GM23338 (cell line): ENCODE data around the gene OSBPL10. TPM values are rescaled to one million over a fixed set of nuclear protein-coding genes. Genes with fewer than 3 reads are reported as not detected.

Experiments
- ATAC-seq: fragments of 200-7000 bp; cut with Tn5 transposase; 3 replicates; pipeline ENCODE4 v1.9.1; 2020
- DNase-seq: peaks from one replicate; pipeline ENCODE4 v3.0.0-alpha.2; 2015; ENCODE audit warnings: low spot score
- H2AFZ ChIP-seq: fragments of 200-600 bp; sonication (generic); 2 replicates; pipeline ENCODE4 v1.8.0; 2016; ENCODE audit warnings: antibody characterized with exemption, mild to moderate bottlenecking, moderate library complexity
- H3F3A ChIP-seq: fragments of 200-600 bp; sonication (generic); replicated peaks from 2 replicates; pipeline ENCODE4 v1.8.0; 2017; ENCODE audit warnings: antibody characterized with exemption, mixed run types, low read depth
- H3K27ac ChIP-seq: fragments of 200-600 bp; sonication (generic); 2 replicates; pipeline ENCODE4 v1.6.1; 2016; ENCODE audit warnings: low read depth
- H3K27me3 ChIP-seq: fragments of 200-600 bp; sonication (generic); 2 replicates; pipeline ENCODE4 v1.8.0; 2016; ENCODE audit warnings: mild to moderate bottlenecking, mixed run types, moderate library complexity; ENCODE audit not compliant: insufficient read depth
- H3K36me3 ChIP-seq: fragments of 200-600 bp; sonication (generic); 2 replicates; pipeline ENCODE4 v1.8.0; 2016; ENCODE audit warnings: mild to moderate bottlenecking; ENCODE audit not compliant: insufficient read depth
- H3K4me1 ChIP-seq: fragments of 200-600 bp; sonication (generic); 2 replicates; pipeline ENCODE4 v1.8.0; 2016; ENCODE audit warnings: mild to moderate bottlenecking, moderate library complexity; ENCODE audit not compliant: insufficient read depth
- H3K4me2 ChIP-seq: fragments of 200-600 bp; sonication (generic); 2 replicates; pipeline ENCODE4 v1.7.1; 2017; ENCODE audit warnings: mixed run types
- H3K4me3 ChIP-seq: fragments of 200-600 bp; sonication (generic); 2 replicates; pipeline ENCODE4 v1.6.1; 2016; ENCODE audit warnings: mixed run types
- H3K79me2 ChIP-seq: fragments of 200-600 bp; sonication (generic); replicated peaks from 2 replicates; pipeline ENCODE4 v1.8.0; 2017; ENCODE audit warnings: mild to moderate bottlenecking; ENCODE audit not compliant: insufficient read depth
- H3K9me2 ChIP-seq: fragments of 200-600 bp; sonication (generic); 2 replicates; pipeline ENCODE4 v1.8.0; 2017; ENCODE audit not compliant: insufficient read depth
- H4K20me1 ChIP-seq: fragments of 200-600 bp; sonication (generic); replicated peaks from 2 replicates; pipeline ENCODE4 v1.8.0; 2017; ENCODE audit warnings: mild to moderate bottlenecking; ENCODE audit not compliant: insufficient read depth
- H3K27ac Mint-ChIP-seq: 2 replicates; pipeline ENCODE4 v1.8.0; 2020; ENCODE audit warnings: inconsistent platforms, mild to moderate bottlenecking, moderate library complexity, mixed read lengths
- H3K27me3 Mint-ChIP-seq: 3 replicates; pipeline ENCODE4 v1.8.0; 2022; ENCODE audit warnings: low read depth, mild to moderate bottlenecking, moderate library complexity, mixed read lengths, inconsistent platforms; ENCODE audit not compliant: insufficient read depth, poor library complexity
- H3K36me3 Mint-ChIP-seq: 3 replicates; pipeline ENCODE4 v1.8.0; 2021; ENCODE audit warnings: low read depth, mild to moderate bottlenecking, inconsistent platforms, moderate library complexity, mixed read lengths
- H3K4me1 Mint-ChIP-seq: 3 replicates; pipeline ENCODE4 v1.8.0; 2020; ENCODE audit warnings: mild to moderate bottlenecking, inconsistent platforms, mixed read lengths
- H3K4me3 Mint-ChIP-seq: 3 replicates; pipeline ENCODE4 v1.8.0; 2021; ENCODE audit warnings: moderate library complexity, mild to moderate bottlenecking, inconsistent platforms, mixed read lengths
- H3K9me3 Mint-ChIP-seq: 3 replicates; pipeline ENCODE4 v1.8.0; 2020; ENCODE audit warnings: moderate library complexity, mild to moderate bottlenecking, inconsistent platforms, mixed read lengths
- CREB1 ChIP-seq: fragments of 250-450 bp; sonication (Bioruptor Pico); IDR thresholded peaks from 2 replicates; pipeline ENCODE4 v1.5.0; 2020; ENCODE audit warnings: low read depth, mild to moderate bottlenecking, moderate library complexity
- ETS1 ChIP-seq: IDR thresholded peaks from 2 replicates; pipeline ENCODE4 v1.6.1; 2016; ENCODE audit warnings: antibody characterized with exemption
- EZH2 ChIP-seq: fragments of 200-600 bp; sonication (generic); IDR thresholded peaks from one replicate; pipeline ENCODE4 v1.8.0; 2017; ENCODE audit warnings: antibody characterized with exemption, mild to moderate bottlenecking, low read depth; ENCODE audit not compliant: unreplicated experiment
- EZH2phosphoT487 ChIP-seq: fragments of 200-600 bp; sonication (generic); IDR thresholded peaks from one replicate; pipeline ENCODE4 v1.8.1; 2018; ENCODE audit warnings: antibody characterized with exemption; ENCODE audit not compliant: unreplicated experiment
- JUNB ChIP-seq: IDR thresholded peaks from one replicate; pipeline ENCODE4 v1.6.1; 2016; ENCODE audit warnings: antibody characterized with exemption; ENCODE audit not compliant: unreplicated experiment
- NANOG ChIP-seq: IDR thresholded peaks from 2 replicates; pipeline ENCODE4 v1.6.1; 2016; ENCODE audit warnings: antibody characterized with exemption, borderline replicate concordance
- POLR2AphosphoS5 ChIP-seq: IDR thresholded peaks from 2 replicates; pipeline ENCODE4 v1.6.1; 2016; ENCODE audit warnings: antibody characterized with exemption, low read depth
- REST ChIP-seq: IDR thresholded peaks from one replicate; pipeline ENCODE4 v1.6.1; 2018; ENCODE audit warnings: antibody characterized with exemption; ENCODE audit not compliant: unreplicated experiment
- STAT1 ChIP-seq: IDR thresholded peaks from one replicate; pipeline ENCODE4 v1.6.1; 2016; ENCODE audit warnings: antibody characterized with exemption; ENCODE audit not compliant: unreplicated experiment
- ZNF114 ChIP-seq: fragments of 250-450 bp; sonication (Bioruptor Pico); IDR thresholded peaks from 2 replicates; pipeline ENCODE4 v1.5.0; 2020; ENCODE audit warnings: mild to moderate bottlenecking, moderate library complexity
- ZNF331 ChIP-seq: fragments of 250-450 bp; sonication (Bioruptor Pico); IDR thresholded peaks from 2 replicates; pipeline ENCODE4 v1.5.0; 2020; ENCODE audit warnings: low read depth, mild to moderate bottlenecking, moderate library complexity
- polyA plus RNA-seq: library from polyadenylated mRNA; unstranded; fragments of >200 nt; fragmentation: Nextera tagmentation; extraction: Ambion mirVana; gene quantifications from 2 replicates; pipeline ENCODE4 v1.2.1, GENCODE V29; 2016
- total RNA-seq: library from RNA; depleted of rRNA; stranded (reverse); fragments of >200 nt; shearing (Covaris generic); gene quantifications from 2 replicates; pipeline ENCODE4 v1.2.3, GENCODE V29; 2014
- TF ChIP-seq, protein P1 (sequence below): fragments of 250-450 bp; sonication (Bioruptor Pico); IDR thresholded peaks from 2 replicates; pipeline ENCODE4 v1.5.0; 2020; ENCODE audit warnings: mild to moderate bottlenecking, moderate library complexity
- TF ChIP-seq, protein P2 (sequence below), 2 experiments: fragments of 200-600 bp in 1 of 2; sonication (generic) in 1 of 2; conservative IDR thresholded peaks; 2 replicates each; pipeline versions ENCODE4 v1.5.1 to v1.6.1; 2016 to 2017; ENCODE audit warnings: antibody characterized with exemption in 2 of 2, low read depth in 2 of 2, mild to moderate bottlenecking in 2 of 2, moderate library complexity in 1 of 2

Gene OSBPL10
- total and polyA plus RNA-seq, 2 experiments from 2014 or later = 23.8 to 149 TPM

GRCh38 chr3:31753050-31753425 is 228.0 kb downstream of the OSBPL10 start:
- Mint-ChIP-seq H3K27ac (no peak overlapping the region), H3K4me1 (peaks cover 27% of the 10 kb centered on the region), H3K27me3 (peaks cover 5% of the 10 kb centered on the region), H3K9me3 (no peaks in the 10 kb centered on the region; the same call in 2 of the 3 replicates), H3K4me3 (no peak overlapping the region), H3K36me3 (peaks cover 7% of the 10 kb centered on the region; the same call in 2 of the 3 replicates)
- no peak overlapping the region for H3K4me3 ChIP-seq
- no peak overlapping the region for H3K4me2 ChIP-seq
- H3K9me2 ChIP-seq = no peaks in the 10 kb centered on the region
- ATAC-seq (no peak), DNase-seq (no peak)
- H4K20me1 ChIP-seq = peaks cover 11% of the 10 kb centered on the region
- peaks cover 40% of the 10 kb centered on the region for H3K79me2 ChIP-seq
- H2AFZ ChIP-seq = no peak overlapping the region
- no peak overlapping the region for H3K27ac ChIP-seq
- H3K36me3 ChIP-seq = no peaks in the 10 kb centered on the region; the same call in 1 of the 2 replicates
- H3K27me3 ChIP-seq = no peaks in the 10 kb centered on the region
- H3K4me1 ChIP-seq = no peaks in the 10 kb centered on the region; the same call in none of the 2 replicates
- TF ChIP-seq, protein P1, sequence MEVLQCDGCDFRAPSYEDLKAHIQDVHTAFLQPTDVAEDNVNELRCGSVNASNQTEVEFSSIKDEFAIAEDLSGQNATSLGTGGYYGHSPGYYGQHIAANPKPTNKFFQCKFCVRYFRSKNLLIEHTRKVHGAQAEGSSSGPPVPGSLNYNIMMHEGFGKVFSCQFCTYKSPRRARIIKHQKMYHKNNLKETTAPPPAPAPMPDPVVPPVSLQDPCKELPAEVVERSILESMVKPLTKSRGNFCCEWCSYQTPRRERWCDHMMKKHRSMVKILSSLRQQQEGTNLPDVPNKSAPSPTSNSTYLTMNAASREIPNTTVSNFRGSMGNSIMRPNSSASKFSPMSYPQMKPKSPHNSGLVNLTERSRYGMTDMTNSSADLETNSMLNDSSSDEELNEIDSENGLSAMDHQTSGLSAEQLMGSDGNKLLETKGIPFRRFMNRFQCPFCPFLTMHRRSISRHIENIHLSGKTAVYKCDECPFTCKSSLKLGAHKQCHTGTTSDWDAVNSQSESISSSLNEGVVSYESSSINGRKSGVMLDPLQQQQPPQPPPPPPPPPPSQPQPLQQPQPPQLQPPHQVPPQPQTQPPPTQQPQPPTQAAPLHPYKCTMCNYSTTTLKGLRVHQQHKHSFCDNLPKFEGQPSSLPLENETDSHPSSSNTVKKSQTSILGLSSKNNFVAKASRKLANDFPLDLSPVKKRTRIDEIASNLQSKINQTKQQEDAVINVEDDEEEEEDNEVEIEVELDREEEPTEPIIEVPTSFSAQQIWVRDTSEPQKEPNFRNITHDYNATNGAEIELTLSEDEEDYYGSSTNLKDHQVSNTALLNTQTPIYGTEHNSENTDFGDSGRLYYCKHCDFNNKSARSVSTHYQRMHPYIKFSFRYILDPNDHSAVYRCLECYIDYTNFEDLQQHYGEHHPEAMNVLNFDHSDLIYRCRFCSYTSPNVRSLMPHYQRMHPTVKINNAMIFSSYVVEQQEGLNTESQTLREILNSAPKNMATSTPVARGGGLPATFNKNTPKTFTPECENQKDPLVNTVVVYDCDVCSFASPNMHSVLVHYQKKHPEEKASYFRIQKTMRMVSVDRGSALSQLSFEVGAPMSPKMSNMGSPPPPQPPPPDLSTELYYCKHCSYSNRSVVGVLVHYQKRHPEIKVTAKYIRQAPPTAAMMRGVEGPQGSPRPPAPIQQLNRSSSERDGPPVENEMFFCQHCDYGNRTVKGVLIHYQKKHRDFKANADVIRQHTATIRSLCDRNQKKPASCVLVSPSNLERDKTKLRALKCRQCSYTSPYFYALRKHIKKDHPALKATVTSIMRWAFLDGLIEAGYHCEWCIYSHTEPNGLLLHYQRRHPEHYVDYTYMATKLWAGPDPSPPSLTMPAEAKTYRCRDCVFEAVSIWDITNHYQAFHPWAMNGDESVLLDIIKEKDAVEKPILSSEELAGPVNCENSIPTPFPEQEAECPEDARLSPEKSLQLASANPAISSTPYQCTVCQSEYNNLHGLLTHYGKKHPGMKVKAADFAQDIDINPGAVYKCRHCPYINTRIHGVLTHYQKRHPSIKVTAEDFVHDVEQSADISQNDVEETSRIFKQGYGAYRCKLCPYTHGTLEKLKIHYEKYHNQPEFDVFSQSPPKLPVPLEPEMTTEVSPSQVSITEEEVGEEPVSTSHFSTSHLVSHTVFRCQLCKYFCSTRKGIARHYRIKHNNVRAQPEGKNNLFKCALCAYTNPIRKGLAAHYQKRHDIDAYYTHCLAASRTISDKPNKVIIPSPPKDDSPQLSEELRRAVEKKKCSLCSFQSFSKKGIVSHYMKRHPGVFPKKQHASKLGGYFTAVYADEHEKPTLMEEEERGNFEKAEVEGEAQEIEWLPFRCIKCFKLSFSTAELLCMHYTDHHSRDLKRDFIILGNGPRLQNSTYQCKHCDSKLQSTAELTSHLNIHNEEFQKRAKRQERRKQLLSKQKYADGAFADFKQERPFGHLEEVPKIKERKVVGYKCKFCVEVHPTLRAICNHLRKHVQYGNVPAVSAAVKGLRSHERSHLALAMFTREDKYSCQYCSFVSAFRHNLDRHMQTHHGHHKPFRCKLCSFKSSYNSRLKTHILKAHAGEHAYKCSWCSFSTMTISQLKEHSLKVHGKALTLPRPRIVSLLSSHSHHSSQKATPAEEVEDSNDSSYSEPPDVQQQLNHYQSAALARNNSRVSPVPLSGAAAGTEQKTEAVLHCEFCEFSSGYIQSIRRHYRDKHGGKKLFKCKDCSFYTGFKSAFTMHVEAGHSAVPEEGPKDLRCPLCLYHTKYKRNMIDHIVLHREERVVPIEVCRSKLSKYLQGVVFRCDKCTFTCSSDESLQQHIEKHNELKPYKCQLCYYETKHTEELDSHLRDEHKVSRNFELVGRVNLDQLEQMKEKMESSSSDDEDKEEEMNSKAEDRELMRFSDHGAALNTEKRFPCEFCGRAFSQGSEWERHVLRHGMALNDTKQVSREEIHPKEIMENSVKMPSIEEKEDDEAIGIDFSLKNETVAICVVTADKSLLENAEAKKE = no peak
- TF ChIP-seq, protein P2, sequence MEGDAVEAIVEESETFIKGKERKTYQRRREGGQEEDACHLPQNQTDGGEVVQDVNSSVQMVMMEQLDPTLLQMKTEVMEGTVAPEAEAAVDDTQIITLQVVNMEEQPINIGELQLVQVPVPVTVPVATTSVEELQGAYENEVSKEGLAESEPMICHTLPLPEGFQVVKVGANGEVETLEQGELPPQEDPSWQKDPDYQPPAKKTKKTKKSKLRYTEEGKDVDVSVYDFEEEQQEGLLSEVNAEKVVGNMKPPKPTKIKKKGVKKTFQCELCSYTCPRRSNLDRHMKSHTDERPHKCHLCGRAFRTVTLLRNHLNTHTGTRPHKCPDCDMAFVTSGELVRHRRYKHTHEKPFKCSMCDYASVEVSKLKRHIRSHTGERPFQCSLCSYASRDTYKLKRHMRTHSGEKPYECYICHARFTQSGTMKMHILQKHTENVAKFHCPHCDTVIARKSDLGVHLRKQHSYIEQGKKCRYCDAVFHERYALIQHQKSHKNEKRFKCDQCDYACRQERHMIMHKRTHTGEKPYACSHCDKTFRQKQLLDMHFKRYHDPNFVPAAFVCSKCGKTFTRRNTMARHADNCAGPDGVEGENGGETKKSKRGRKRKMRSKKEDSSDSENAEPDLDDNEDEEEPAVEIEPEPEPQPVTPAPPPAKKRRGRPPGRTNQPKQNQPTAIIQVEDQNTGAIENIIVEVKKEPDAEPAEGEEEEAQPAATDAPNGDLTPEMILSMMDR (conservative IDR thresholded peaks at IDR 0.05; ENCODE audit: low read depth in 2 of 2) = no peak
- TF ChIP-seq ZNF114 (CRISPR knock-in tag) (no peak), EZH2 (no peak), JUNB (no peak), ETS1 (no peak), NANOG (no peak), EZH2phosphoT487 (no peak), ZNF331 (no peak), REST (no peak), POLR2AphosphoS5 (no peak), CREB1 (CRISPR knock-in tag) (no peak), STAT1 (no peak)
- no peaks in the 10 kb centered on the region for H3F3A ChIP-seq
